H1 (cell line): Measurements from ENCODE around the gene TMEM45A. TPM values are rescaled to one million over a fixed set of nuclear protein-coding genes. Genes with fewer than 3 reads are reported as not detected.

Experiments used
- CTCF ChIA-PET: fragments of 300-600 bp; sonication (Branson Sonifier 250); formaldehyde crosslinking; loops from one replicate; lab custom pipeline; 2021; ENCODE audit not compliant: partially characterized antibody; lab: Charles Lee
- POLR2A ChIA-PET: fragments of 300-600 bp; sonication (Branson Sonifier 250); formaldehyde crosslinking; loops from one replicate; lab custom pipeline; 2021; ENCODE audit warnings: inconsistent platforms; ENCODE audit not compliant: partially characterized antibody; lab: Charles Lee
- DNase-seq, 2 experiments: peaks; one replicate each; pipeline versions ENCODE4 v3.0.0 to v3.0.0-alpha.2; 2010 to 2022; ENCODE audit warnings: low spot score in 2 of 2, low read depth in 1 of 2, mixed read lengths in 1 of 2
- FAIRE-seq: peaks from 2 replicates; lab custom pipeline; 2011; peaks lifted over from hg19 to GRCh38; lab: Jason Lieb, UNC
- H2AFZ ChIP-seq: 2 replicates; pipeline ENCODE4 v1.8.1; 2012; ENCODE audit warnings: low read length, inconsistent platforms
- H2AK5ac ChIP-seq: 2 replicates; pipeline ENCODE4 v1.6.1; 2013; ENCODE audit warnings: low read depth, low read length
- H2BK120ac ChIP-seq: replicated peaks from 2 replicates; pipeline ENCODE3; 2013; ENCODE audit warnings: low read depth, low read length, inconsistent platforms
- H2BK12ac ChIP-seq: 2 replicates; pipeline ENCODE4 v1.6.1; 2013; ENCODE audit warnings: low read depth, low read length
- H2BK15ac ChIP-seq: 2 replicates; pipeline ENCODE4 v1.6.1; 2013; ENCODE audit warnings: low read length
- H2BK20ac ChIP-seq: 2 replicates; pipeline ENCODE4 v1.6.1; 2013; ENCODE audit warnings: low read length
- H2BK5ac ChIP-seq: 2 replicates; pipeline ENCODE4 v1.6.1; 2013; ENCODE audit warnings: low read depth, low read length
- H3K14ac ChIP-seq: 2 replicates; pipeline ENCODE4 v1.6.1; 2013; ENCODE audit warnings: inconsistent platforms; ENCODE audit not compliant: insufficient read length
- H3K18ac ChIP-seq: 2 replicates; pipeline ENCODE4 v1.6.1; 2013; ENCODE audit warnings: low read length; ENCODE audit errors: extremely low read depth
- H3K23ac ChIP-seq: 2 replicates; pipeline ENCODE4 v1.6.1; 2013; ENCODE audit warnings: inconsistent platforms; ENCODE audit not compliant: insufficient read length
- H3K23me2 ChIP-seq: 2 replicates; pipeline ENCODE4 v1.6.1; 2013; ENCODE audit warnings: low read depth, low read length
- H3K27ac ChIP-seq: 2 replicates; pipeline ENCODE4 v1.6.1; 2011; ENCODE audit warnings: low read depth, low read length, inconsistent platforms
- H3K27me3 ChIP-seq, 4 experiments: replicated peaks in 1 of 4; 1 replicate in 1 of 4; 2 replicates in 3 of 4; pipeline versions ENCODE4 v1.6.1 to v1.8.1; 2011 to 2013; ENCODE audit warnings: low read length in 3 of 4, mild to moderate bottlenecking in 3 of 4, inconsistent platforms in 2 of 4, mixed read lengths in 2 of 4, moderate library complexity in 1 of 4; ENCODE audit not compliant: control insufficient read depth in 3 of 4, insufficient read depth in 3 of 4; ENCODE audit errors: extremely low read depth in 1 of 4
- H3K36me3 ChIP-seq, 4 experiments: 2 replicates each; pipeline versions ENCODE4 v1.6.1 to v1.8.1; 2011 to 2013; ENCODE audit warnings: mild to moderate bottlenecking in 4 of 4, low read length in 3 of 4, moderate library complexity in 2 of 4, control low read depth in 1 of 4, inconsistent platforms in 1 of 4; ENCODE audit not compliant: insufficient read depth in 4 of 4, control insufficient read depth in 2 of 4
- H3K4ac ChIP-seq: replicated peaks from 2 replicates; pipeline ENCODE3; 2013; ENCODE audit warnings: low read length, low read depth, mixed read lengths, inconsistent platforms; ENCODE audit not compliant: insufficient read length
- H3K4me1 ChIP-seq, 4 experiments: replicated peaks in 1 of 4; 1 replicate in 1 of 4; 2 replicates in 3 of 4; pipeline versions ENCODE4 v1.6.1 to v1.8.1; 2011 to 2013; ENCODE audit warnings: low read length in 3 of 4, inconsistent platforms in 2 of 4, mixed read lengths in 1 of 4; ENCODE audit not compliant: insufficient read depth in 4 of 4, control insufficient read depth in 3 of 4
- H3K4me2 ChIP-seq, 2 experiments: 2 replicates each; pipeline versions ENCODE4 v1.6.1 to v1.8.1; 2011 to 2013; ENCODE audit warnings: low read depth in 2 of 2, low read length in 2 of 2, control low read depth in 1 of 2, inconsistent platforms in 1 of 2, mild to moderate bottlenecking in 1 of 2; ENCODE audit not compliant: insufficient read depth in 1 of 2
- H3K4me3 ChIP-seq, 4 experiments: fragments of 200-600, 300-600 bp in 1 of 4; sonication (generic), shearing (Covaris generic), sonication (Bioruptor Twin) in 1 of 4; 2 replicates each; pipeline versions ENCODE4 v1.5.1 to v1.8.1; 2011 to 2016; ENCODE audit warnings: low read length in 4 of 4, low read depth in 3 of 4, control low read depth in 2 of 4, inconsistent platforms in 2 of 4, mild to moderate bottlenecking in 2 of 4, mixed read lengths in 1 of 4, moderate library complexity in 1 of 4; ENCODE audit not compliant: insufficient read depth in 2 of 4; ENCODE audit errors: extremely low read depth in 1 of 4
- H3K56ac ChIP-seq: replicated peaks from 2 replicates; pipeline ENCODE3; 2013; ENCODE audit warnings: low read depth, mild to moderate bottlenecking, mixed read lengths, low read length, inconsistent platforms; ENCODE audit not compliant: insufficient read length
- H3K79me1 ChIP-seq: 2 replicates; pipeline ENCODE4 v1.6.1; 2013; ENCODE audit warnings: low read depth, low read length, control low read depth
- H3K79me2 ChIP-seq, 2 experiments: 2 replicates each; pipeline versions ENCODE4 v1.6.1 to v1.8.1; 2012 to 2013; ENCODE audit warnings: low read length in 2 of 2, mild to moderate bottlenecking in 2 of 2, inconsistent platforms in 1 of 2; ENCODE audit not compliant: insufficient read depth in 2 of 2, control insufficient read depth in 1 of 2
- H3K9ac ChIP-seq, 4 experiments: replicated peaks in 1 of 4; 1 replicate in 1 of 4; 2 replicates in 3 of 4; pipeline versions ENCODE4 v1.6.1 to v1.8.1; 2011 to 2013; ENCODE audit warnings: low read depth in 3 of 4, low read length in 3 of 4, control low read depth in 2 of 4, mild to moderate bottlenecking in 2 of 4, moderate library complexity in 2 of 4, inconsistent platforms in 1 of 4; ENCODE audit errors: extremely low read depth in 1 of 4
- H3K9me3 ChIP-seq, 2 experiments: 2 replicates each; pipeline versions ENCODE4 v1.6.1 to v1.8.1; 2012 to 2013; ENCODE audit warnings: mild to moderate bottlenecking in 2 of 2, moderate library complexity in 2 of 2, control low read depth in 1 of 2, inconsistent platforms in 1 of 2, low read depth in 1 of 2, low read length in 1 of 2, mixed read lengths in 1 of 2; ENCODE audit not compliant: insufficient read depth in 2 of 2
- H4K20me1 ChIP-seq, 2 experiments: replicated peaks in 1 of 2; 2 replicates each; pipeline versions ENCODE3 to v1.8.1; 2011 to 2013; ENCODE audit warnings: inconsistent platforms in 2 of 2, low read length in 2 of 2, mild to moderate bottlenecking in 1 of 2; ENCODE audit not compliant: insufficient read depth in 2 of 2, control insufficient read depth in 1 of 2
- H4K5ac ChIP-seq: 2 replicates; pipeline ENCODE4 v1.6.1; 2013; ENCODE audit warnings: low read length, low read depth, mixed read lengths, inconsistent platforms; ENCODE audit not compliant: insufficient read length
- H4K8ac ChIP-seq: 2 replicates; pipeline ENCODE4 v1.8.0; 2013; ENCODE audit warnings: mild to moderate bottlenecking, moderate library complexity, low read length, inconsistent platforms; ENCODE audit not compliant: insufficient read depth; ENCODE audit errors: extremely low read depth
- H4K91ac ChIP-seq: replicated peaks from 2 replicates; pipeline ENCODE3; 2013; ENCODE audit warnings: low read length, mixed read lengths, inconsistent platforms; ENCODE audit not compliant: insufficient read length
- KDM4A ChIP-seq: IDR thresholded peaks from one replicate; pipeline ENCODE4 v1.7.1; 2012; ENCODE audit warnings: low read depth, mild to moderate bottlenecking, moderate library complexity, low read length, inconsistent platforms; ENCODE audit not compliant: severe bottlenecking
- TEAD4 ChIP-seq: IDR thresholded peaks from 2 replicates; pipeline ENCODE4 v1.6.1; 2012; ENCODE audit warnings: low read depth, low read length, inconsistent platforms, mixed read lengths
- WGBS, 2 experiments: shearing (Covaris generic) in 1 of 2; methylation state at CpG; one replicate each; pipeline versions ENCODE4 v1.1.6 to v1.1.7; 2013 to 2015; ENCODE audit warnings: low lambda C conversion rate in 2 of 2, mixed read lengths in 2 of 2, inconsistent platforms in 1 of 2, low coverage in 1 of 2, missing lambda C conversion rate in 1 of 2; ENCODE audit not compliant: insufficient replicate concordance in 2 of 2, insufficient coverage in 1 of 2, insufficient read length in 1 of 2; ENCODE audit errors: extremely low coverage in 1 of 2, missing lambda C conversion rate in 1 of 2; 5-methylcytosine and 5-hydroxymethylcytosine counted together
- polyA plus RNA-seq, 7 experiments: library from polyadenylated mRNA; depleted of rRNA in 3 of 7; stranded (reverse) in 5 of 7; unstranded in 2 of 7; fragments of >200 nt in 5 of 7; fragments of 200-250 nt in 2 of 7; gene quantifications; 1 replicate in 5 of 7; 2 replicates in 1 of 7; 4 replicates in 1 of 7; pipeline versions ENCODE4 v1.2.1 to v1.2.3, GENCODE V29; 2011 to 2013; ENCODE audit warnings: missing spikeins in 2 of 7, mixed read lengths in 2 of 7
- total RNA-seq: library from RNA; stranded (reverse); fragmentation: NEBNext Ultra II Directional; extraction: Animal tissue kit (Norgen Biotek cat#: 25700); gene quantifications from 2 replicates; pipeline ENCODE4 v1.2.1, GENCODE V29; 2021
- TF ChIP-seq, protein P1 (sequence below): IDR thresholded peaks from 2 replicates; pipeline ENCODE4 v1.6.1; 2012; ENCODE audit warnings: low read length, inconsistent platforms

Gene TMEM45A
- total and polyA plus RNA-seq, 2 of the 8 experiments (the other 6 are each of a cell fraction or from before 2014, with no cell fraction given), result 12.9 to 14.2 TPM

DNA sequence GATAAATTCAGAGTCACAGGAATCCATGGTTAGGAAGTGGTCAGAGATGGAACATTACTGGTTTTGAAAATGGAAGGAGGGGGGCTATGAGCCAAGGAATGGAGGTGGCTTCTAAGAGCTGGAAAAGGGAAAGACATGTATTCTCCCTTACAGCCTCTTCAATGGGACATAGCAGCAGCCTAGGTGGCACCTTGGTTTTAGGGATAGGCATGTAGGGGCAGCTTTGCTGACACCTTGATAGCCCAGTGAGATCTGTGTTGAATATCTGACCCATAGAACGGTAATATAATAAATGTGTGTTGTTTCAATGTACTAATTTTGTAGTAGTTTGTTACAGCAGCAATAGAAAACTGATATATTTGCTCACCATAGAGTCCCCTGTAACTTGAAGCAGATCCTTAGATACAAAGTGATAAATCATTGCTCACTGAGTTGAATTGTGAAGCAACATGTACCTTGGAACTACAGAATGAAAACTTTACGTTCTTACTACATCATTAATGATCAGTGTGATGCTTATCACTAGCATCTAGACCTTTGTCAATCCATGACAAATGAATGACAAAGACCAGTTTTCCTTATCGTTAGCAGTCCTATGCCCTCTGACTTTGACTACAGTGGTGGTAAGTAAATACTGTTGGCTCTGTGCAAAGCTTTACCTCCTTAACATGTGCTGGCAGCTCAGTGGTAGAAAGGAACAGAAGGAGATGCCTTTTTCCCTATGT lies 53.8 kb downstream of the TMEM45A start:
- Histone ChIP-seq H3K56ac (no peak overlapping the region), H3K9me3 (no peaks in the 10 kb centered on the region), H3K4me3 (no peak overlapping the region), H3K23me2 (no peaks in the 10 kb centered on the region), H3K79me1 (no peaks in the 10 kb centered on the region), H4K20me1 (no peaks in the 10 kb centered on the region), H3K4me2 (no peak overlapping the region), H2BK120ac (no peak overlapping the region), H3K36me3 (no peaks in the 10 kb centered on the region), H2AFZ (no peak overlapping the region), H4K5ac (no peak overlapping the region), H3K23ac (no peak overlapping the region), H2BK15ac (no peak overlapping the region), H3K4ac (no peak overlapping the region), H2BK5ac (no peak overlapping the region), H3K4me1 (no peaks in the 10 kb centered on the region), H3K79me2 (no peaks in the 10 kb centered on the region), H2BK20ac (no peak overlapping the region), H3K27ac (no peak overlapping the region), H3K14ac (no peak overlapping the region), H4K91ac (no peak overlapping the region), H3K18ac (no peak overlapping the region), H3K9ac (no peak overlapping the region; a peak in 1 of 7 replicates), H3K27me3 (no peaks in the 10 kb centered on the region), H2BK12ac (no peak overlapping the region), H2AK5ac (no peak overlapping the region), H4K8ac (no peak overlapping the region)
- 85% methylated on average over 3 of the region's 3 CpGs; no CpG with 5 or more reads in 1 of the 2 experiments for WGBS, 2 experiments
- POLR2A ChIA-PET, result interaction anchor here (0.6 kb wide), 1 partner anchor 80 kb away, joined by 3 read pairs; no protein-coding TSS in a partner anchor
- DNase-seq (no peak), FAIRE-seq (no peak)
- CTCF ChIA-PET, result interaction anchor here (0.6 to 1.2 kb wide), 2 partner anchors 57 to 82 kb away, joined by 3 read pairs; no protein-coding TSS in a partner anchor
- no peak for TF ChIP-seq KDM4A
- no peak for TF ChIP-seq TEAD4
- TF ChIP-seq, protein P1, sequence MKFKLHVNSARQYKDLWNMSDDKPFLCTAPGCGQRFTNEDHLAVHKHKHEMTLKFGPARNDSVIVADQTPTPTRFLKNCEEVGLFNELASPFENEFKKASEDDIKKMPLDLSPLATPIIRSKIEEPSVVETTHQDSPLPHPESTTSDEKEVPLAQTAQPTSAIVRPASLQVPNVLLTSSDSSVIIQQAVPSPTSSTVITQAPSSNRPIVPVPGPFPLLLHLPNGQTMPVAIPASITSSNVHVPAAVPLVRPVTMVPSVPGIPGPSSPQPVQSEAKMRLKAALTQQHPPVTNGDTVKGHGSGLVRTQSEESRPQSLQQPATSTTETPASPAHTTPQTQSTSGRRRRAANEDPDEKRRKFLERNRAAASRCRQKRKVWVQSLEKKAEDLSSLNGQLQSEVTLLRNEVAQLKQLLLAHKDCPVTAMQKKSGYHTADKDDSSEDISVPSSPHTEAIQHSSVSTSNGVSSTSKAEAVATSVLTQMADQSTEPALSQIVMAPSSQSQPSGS, result no peak
